IMR-90 (cell line): ENCODE data around the gene ATP5PB. TPM values are rescaled to one million over a fixed set of nuclear protein-coding genes. Genes with fewer than 3 reads are reported as not detected.

Experiments
- ATAC-seq: fragments of 200-7000 bp; cut with Tn5 transposase; 2 replicates; pipeline ENCODE4 v1.9.1; 2020; ENCODE audit warnings: low read depth, mild to moderate bottlenecking, moderate library complexity
- BruUV-seq: library from RNA; stranded (reverse); fragments of 400-500 nt; replicated peaks from 2 replicates; lab custom pipeline; 2021; lab: Mats Ljungman, UMichigan
- CTCF ChIA-PET: fragments of 300-600 bp; formaldehyde crosslinking; extraction: SDS; loops from one replicate; lab custom pipeline; 2021; ENCODE audit warnings: antibody characterized with exemption; lab: Yijun Ruan, JAX
- POLR2A ChIA-PET: fragments of 300-600 bp; sonication (Branson Sonifier 250); formaldehyde crosslinking; loops from one replicate; lab custom pipeline; 2022; ENCODE audit warnings: antibody characterized with exemption; ENCODE audit not compliant: unreplicated experiment; lab: Charles Lee
- DNase-seq: peaks from one replicate; pipeline ENCODE4 v3.0.0; 2013
- H2AFZ ChIP-seq: replicated peaks from 2 replicates; pipeline ENCODE3; 2013; ENCODE audit warnings: low read length, mild to moderate bottlenecking; ENCODE audit not compliant: poor library complexity
- H2AK5ac ChIP-seq: 2 replicates; pipeline ENCODE4 v1.6.1; 2013; ENCODE audit warnings: low read depth, low read length, inconsistent platforms
- H2AK9ac ChIP-seq: replicated peaks from 2 replicates; pipeline ENCODE3; 2013; ENCODE audit warnings: mild to moderate bottlenecking, low read depth, low read length, moderate library complexity; ENCODE audit not compliant: poor library complexity
- H2BK120ac ChIP-seq: 2 replicates; pipeline ENCODE4 v1.6.1; 2013; ENCODE audit warnings: low read depth, low read length, inconsistent platforms
- H2BK15ac ChIP-seq: 3 replicates; pipeline ENCODE4 v1.6.1; 2013; ENCODE audit warnings: low read depth, low read length, inconsistent platforms
- H2BK20ac ChIP-seq: 2 replicates; pipeline ENCODE4 v1.6.1; 2013; ENCODE audit warnings: low read depth, mild to moderate bottlenecking, inconsistent platforms, low read length, moderate library complexity
- H2BK5ac ChIP-seq: 2 replicates; pipeline ENCODE4 v1.6.1; 2013; ENCODE audit warnings: mild to moderate bottlenecking, low read depth, low read length, inconsistent platforms; ENCODE audit not compliant: poor library complexity, severe bottlenecking
- H3K14ac ChIP-seq: replicated peaks from 2 replicates; pipeline ENCODE4 v1.6.1; 2013; ENCODE audit warnings: low read depth, low read length, inconsistent platforms
- H3K18ac ChIP-seq: 2 replicates; pipeline ENCODE4 v1.6.1; 2013; ENCODE audit warnings: low read depth, low read length, control low read depth
- H3K23ac ChIP-seq: 2 replicates; pipeline ENCODE4 v1.6.1; 2013; ENCODE audit warnings: low read depth, low read length, inconsistent platforms
- H3K27ac ChIP-seq: 2 replicates; pipeline ENCODE4 v1.5.1; 2013; ENCODE audit warnings: mild to moderate bottlenecking, control low read depth, low read length; ENCODE audit not compliant: insufficient read depth
- H3K27me3 ChIP-seq: 2 replicates; pipeline ENCODE4 v1.6.1; 2013; ENCODE audit warnings: low read length; ENCODE audit not compliant: control insufficient read depth, insufficient read depth
- H3K36me3 ChIP-seq: 2 replicates; pipeline ENCODE4 v1.6.1; 2013; ENCODE audit warnings: low read length, mixed read lengths; ENCODE audit not compliant: control insufficient read depth, insufficient read depth
- H3K4ac ChIP-seq: 2 replicates; pipeline ENCODE4 v1.6.1; 2013; ENCODE audit warnings: low read depth, low read length, inconsistent platforms
- H3K4me1 ChIP-seq: 2 replicates; pipeline ENCODE4 v1.6.1; 2013; ENCODE audit warnings: low read length, mixed read lengths; ENCODE audit not compliant: control insufficient read depth, insufficient read depth
- H3K4me2 ChIP-seq: 2 replicates; pipeline ENCODE4 v1.6.1; 2013; ENCODE audit warnings: low read depth, mild to moderate bottlenecking, control low read depth, low read length, moderate library complexity
- H3K4me3 ChIP-seq: 2 replicates; pipeline ENCODE4 v1.5.1; 2013; ENCODE audit warnings: low read depth, mild to moderate bottlenecking, control low read depth, low read length, moderate library complexity; ENCODE audit not compliant: insufficient read depth
- H3K56ac ChIP-seq: 2 replicates; pipeline ENCODE4 v1.6.1; 2013; ENCODE audit warnings: low read length, inconsistent platforms; ENCODE audit not compliant: insufficient read depth; ENCODE audit errors: extremely low read depth
- H3K79me1 ChIP-seq, 2 experiments: 2 replicates each; pipeline ENCODE4 v1.6.1; 2013; ENCODE audit warnings: low read length in 2 of 2, inconsistent platforms in 1 of 2, low read depth in 1 of 2
- H3K9ac ChIP-seq: 2 replicates; pipeline ENCODE4 v1.6.1; 2013; ENCODE audit warnings: low read depth, low read length, control low read depth
- H3K9me1 ChIP-seq: 2 replicates; pipeline ENCODE4 v1.6.1; 2013; ENCODE audit warnings: low read length, inconsistent platforms; ENCODE audit not compliant: insufficient read depth
- H3K9me3 ChIP-seq: 2 replicates; pipeline ENCODE4 v1.6.1; 2013; ENCODE audit warnings: low read length; ENCODE audit not compliant: control insufficient read depth, insufficient read depth
- H4K20me1 ChIP-seq: 2 replicates; pipeline ENCODE4 v1.6.1; 2013; ENCODE audit warnings: low read length, inconsistent platforms; ENCODE audit not compliant: insufficient read depth
- H4K5ac ChIP-seq: 2 replicates; pipeline ENCODE4 v1.6.1; 2013; ENCODE audit warnings: mild to moderate bottlenecking, low read depth, low read length, control low read depth
- H4K8ac ChIP-seq, 2 experiments: 2 replicates each; pipeline ENCODE4 v1.6.1; 2013; ENCODE audit warnings: low read depth in 2 of 2, low read length in 2 of 2, control low read depth in 1 of 2, inconsistent platforms in 1 of 2
- H4K91ac ChIP-seq: 2 replicates; pipeline ENCODE4 v1.6.1; 2013; ENCODE audit warnings: low read depth, low read length, inconsistent platforms; ENCODE audit not compliant: insufficient read depth
- BHLHE40 ChIP-seq: fragments of 150-350 bp; IDR thresholded peaks from 2 replicates; pipeline ENCODE4 v1.6.1; 2016; ENCODE audit warnings: mild to moderate bottlenecking, low read depth, low read length
- CEBPB ChIP-seq: IDR thresholded peaks from 2 replicates; pipeline ENCODE4 v1.6.1; 2012; ENCODE audit warnings: low read depth, low read length, improper control_type of control experiment
- CHD1 ChIP-seq: IDR thresholded peaks from 2 replicates; pipeline ENCODE4 v1.6.1; 2012; ENCODE audit warnings: low read depth, low read length, improper control_type of control experiment
- CTCF ChIP-seq: conservative IDR thresholded peaks from 2 replicates; pipeline ENCODE4 v1.5.1; 2012; ENCODE audit warnings: mild to moderate bottlenecking, low read depth, low read length, improper control_type of control experiment
- ELK1 ChIP-seq: fragments of 150-350 bp; IDR thresholded peaks from 2 replicates; pipeline ENCODE4 v1.6.1; 2016; ENCODE audit warnings: low read depth, mild to moderate bottlenecking, low read length, moderate library complexity, borderline replicate concordance
- FOS ChIP-seq: fragments of 150-350 bp; IDR thresholded peaks from 2 replicates; pipeline ENCODE4 v1.6.1; 2016; ENCODE audit warnings: low read depth, low read length
- MAFK ChIP-seq: IDR thresholded peaks from 2 replicates; pipeline ENCODE4 v1.6.1; 2012; ENCODE audit warnings: low read depth, low read length, improper control_type of control experiment
- MAZ ChIP-seq: IDR thresholded peaks from 2 replicates; pipeline ENCODE4 v1.6.1; 2012; ENCODE audit warnings: low read depth, mild to moderate bottlenecking, low read length, improper control_type of control experiment, moderate library complexity, borderline replicate concordance
- MXI1 ChIP-seq: IDR thresholded peaks from 2 replicates; pipeline ENCODE4 v1.6.1; 2012; ENCODE audit warnings: low read depth, mild to moderate bottlenecking, low read length, moderate library complexity, borderline replicate concordance
- NFE2L2 ChIP-seq: fragments of 150-350 bp; IDR thresholded peaks from 2 replicates; pipeline ENCODE4 v1.6.1; 2016; ENCODE audit warnings: low read depth, mild to moderate bottlenecking, low read length
- POLR2A ChIP-seq: IDR thresholded peaks from 2 replicates; pipeline ENCODE4 v1.6.1; 2012; ENCODE audit warnings: mild to moderate bottlenecking, low read depth, low read length
- RAD21 ChIP-seq: IDR thresholded peaks from 2 replicates; pipeline ENCODE4 v1.6.1; 2012; ENCODE audit warnings: low read length, improper control_type of control experiment
- RCOR1 ChIP-seq: IDR thresholded peaks from 2 replicates; pipeline ENCODE4 v1.6.1; 2012; ENCODE audit warnings: mild to moderate bottlenecking, low read length, improper control_type of control experiment; ENCODE audit not compliant: insufficient replicate concordance
- RFX5 ChIP-seq: IDR thresholded peaks from 2 replicates; pipeline ENCODE4 v1.8.0; 2012; ENCODE audit warnings: low read depth, mild to moderate bottlenecking, low read length, moderate library complexity
- SMC3 ChIP-seq: fragments of 150-350 bp; IDR thresholded peaks from 2 replicates; pipeline ENCODE4 v1.6.1; 2016; ENCODE audit warnings: low read depth, mild to moderate bottlenecking, antibody characterized with exemption, low read length, moderate library complexity
- USF2 ChIP-seq: fragments of 150-350 bp; IDR thresholded peaks from 2 replicates; pipeline ENCODE4 v1.6.1; 2017; ENCODE audit warnings: mild to moderate bottlenecking, antibody characterized with exemption, low read length, low read depth
- WGBS, 2 experiments: methylation state at CpG; one replicate each; pipeline versions ENCODE4 v1.1.5 to v1.1.7; 2013; ENCODE audit warnings: missing lambda C conversion rate in 2 of 2; ENCODE audit not compliant: insufficient read length in 1 of 2; ENCODE audit errors: extremely low coverage in 2 of 2; 5-methylcytosine and 5-hydroxymethylcytosine counted together
- dilution Hi-C: fragments of 300-500 bp; cut with HindIII; formaldehyde crosslinking; loops from one replicate; pipeline ENCODE4 v1.14.3; 2018; ENCODE audit warnings: low sequenced_read_pairs; ENCODE audit not compliant: unreplicated experiment
- in situ Hi-C: fragments of 300-500 bp; cut with MboI; formaldehyde crosslinking; loops from 3 replicates; pipeline ENCODE4 v1.14.3; 2019; ENCODE audit warnings: low sequenced_read_pairs, inconsistent platforms, mixed read lengths
- intact Hi-C: fragments of 100-400 bp; cut with micrococcal nuclease; formaldehyde crosslinking; loops from 2 replicates; pipeline ENCODE4 v1.10.0; 2022
- polyA plus RNA-seq, 3 experiments: library from polyadenylated mRNA; depleted of rRNA; stranded (reverse); fragments of >200 nt; gene quantifications; 2 replicates each; pipeline ENCODE4 v1.2.3, GENCODE V29; 2012; ENCODE audit warnings: low replicate concordance in 1 of 3
- total RNA-seq: library from RNA; depleted of rRNA; stranded (reverse); fragments of >200 nt; gene quantifications from 2 replicates; pipeline ENCODE4 v1.2.3, GENCODE V29; 2012

Gene ATP5PB
- total and polyA plus RNA-seq, 2 of the 4 experiments (the other 2 are of a cell fraction): 234 to 301 TPM

- no peaks in the 10 kb centered on the region; the same call in 1 of the 2 replicates for H4K20me1 ChIP-seq
- no TSS peak for BruUV-seq
- ChIA-PET CTCF (no interaction called here), POLR2A (no interaction called here)
- no peak overlapping the region for H3K23ac ChIP-seq
- ATAC-seq: no peak
- intact Hi-C loops (no loop called here), dilution Hi-C loops (no loop called here), in situ Hi-C loops (no loop called here)
- H4K5ac ChIP-seq: no peak overlapping the region
- no peak for DNase-seq
- no peak overlapping the region for H3K4ac ChIP-seq
- no peak overlapping the region for H3K4me3 ChIP-seq
- H3K18ac ChIP-seq: no peak overlapping the region
- no peak overlapping the region for H2AK9ac ChIP-seq
- H3K27ac ChIP-seq: no peak overlapping the region
- no peak for TF ChIP-seq RCOR1
- TF ChIP-seq NFE2L2: no peak
- no peak for TF ChIP-seq POLR2A
- TF ChIP-seq CHD1: no peak
- TF ChIP-seq SMC3: no peak
- TF ChIP-seq CTCF: no peak
- TF ChIP-seq MXI1: no peak
- TF ChIP-seq USF2: no peak
- TF ChIP-seq FOS: no peak
- TF ChIP-seq CEBPB: no peak
- no peak for TF ChIP-seq RFX5
- TF ChIP-seq MAFK: no peak
- no peak for TF ChIP-seq ELK1
- no peak for TF ChIP-seq RAD21
- TF ChIP-seq MAZ: no peak
- TF ChIP-seq BHLHE40: no peak
- H3K14ac ChIP-seq: no peak overlapping the region
- H2AFZ ChIP-seq: no peak overlapping the region
- no peak overlapping the region for H3K9ac ChIP-seq
- no peak overlapping the region for H2BK15ac ChIP-seq
- H4K91ac ChIP-seq: no peak overlapping the region
- H3K79me1 ChIP-seq: peaks cover 50 to 61% of the 10 kb centered on the region in 2 experiments
- no peak overlapping the region for H2BK5ac ChIP-seq
- peaks cover 2% of the 10 kb centered on the region for H3K4me1 ChIP-seq
- H3K56ac ChIP-seq: no peak overlapping the region
- H4K8ac ChIP-seq: no peak overlapping the region
- no peaks in the 10 kb centered on the region for H3K9me3 ChIP-seq
- H2BK20ac ChIP-seq: no peak overlapping the region
- H3K9me1 ChIP-seq: peaks cover 3% of the 10 kb centered on the region
- no peak overlapping the region for H2BK120ac ChIP-seq
- no peaks in the 10 kb centered on the region for H3K27me3 ChIP-seq
- WGBS, 2 experiments: 100% methylated on average over 2 of the region's 4 CpGs; no CpG with 5 or more reads in 1 of the 2 experiments
- no peak overlapping the region for H3K4me2 ChIP-seq
- H2AK5ac ChIP-seq: no peak overlapping the region
- peaks cover 23% of the 10 kb centered on the region for H3K36me3 ChIP-seq
These were observed 2.7 kb upstream of the ATP5PB start for GRCh38 chr1:111446546-111446945.
